HG02943 (cell line): ENCODE data around the gene LMO4.

Experiments
- ATAC-seq: cut with Tn5 transposase; IDR thresholded peaks from one replicate; pipeline ENCODE4 v1.9.1; 2021; ENCODE audit warnings: mild to moderate bottlenecking, low read depth, moderate library complexity; ENCODE audit not compliant: unreplicated experiment

Gene LMO4

GRCh38 chr1:87356591-87356990, 27.9 kb downstream of the LMO4 start:
- ATAC-seq = no peak

- ATAC-seq = no peak
Observed at GRCh38 chr1:87358219-87358618, 29.5 kb downstream of the LMO4 start.

- no peak for ATAC-seq
Observed at GRCh38 chr1:87359586-87359985, 30.9 kb downstream of the LMO4 start.

- no peak for ATAC-seq
Observed at GRCh38 chr1:87362063-87362833, 33.6 kb downstream of the LMO4 start.

GRCh38 chr1:87362834-87363426, 34.2 kb downstream of the LMO4 start:
- ATAC-seq = no peak

- no peak for ATAC-seq
Observed at GRCh38 chr1:87367549-87367948, 38.9 kb downstream of the LMO4 start.

GRCh38 chr1:87368907-87369306, 40.2 kb downstream of the LMO4 start:
- ATAC-seq = no peak

GRCh38 chr1:87369736-87370478, 41.2 kb downstream of the LMO4 start:
- no peak for ATAC-seq

GRCh38 chr1:87370544-87370943, 41.9 kb downstream of the LMO4 start:
- ATAC-seq = no peak

- ATAC-seq = no peak
Observed at GRCh38 chr1:87379306-87379705, 50.6 kb downstream of the LMO4 start.

GRCh38 chr1:87386217-87386790, 57.6 kb downstream of the LMO4 start:
- no peak for ATAC-seq

- ATAC-seq = no peak
Observed at GRCh38 chr1:87388411-87388810, 59.7 kb downstream of the LMO4 start.

GRCh38 chr1:87389011-87389410, 60.3 kb downstream of the LMO4 start:
- no peak for ATAC-seq

- no peak for ATAC-seq
Observed at GRCh38 chr1:87389546-87389945, 60.9 kb downstream of the LMO4 start.

- no peak for ATAC-seq
Observed at GRCh38 chr1:87392248-87393192, 63.8 kb downstream of the LMO4 start.

GRCh38 chr1:87393445-87394085, 64.9 kb downstream of the LMO4 start:
- ATAC-seq = no peak

GRCh38 chr1:87394513-87394912, 65.8 kb downstream of the LMO4 start:
- ATAC-seq = no peak

- ATAC-seq = no peak
Observed at GRCh38 chr1:87394982-87395381, 66.3 kb downstream of the LMO4 start.
